H1 (cell line): ENCODE results near the gene MAD2L1. TPM values are rescaled to one million over a fixed set of nuclear protein-coding genes. Genes with fewer than 3 reads are reported as not detected.

Experiments
- CTCF ChIA-PET: fragments of 300-600 bp; sonication (Branson Sonifier 250); formaldehyde crosslinking; loops from one replicate; lab custom pipeline; 2021; ENCODE audit not compliant: partially characterized antibody; lab: Charles Lee
- POLR2A ChIA-PET: fragments of 300-600 bp; sonication (Branson Sonifier 250); formaldehyde crosslinking; loops from one replicate; lab custom pipeline; 2021; ENCODE audit warnings: inconsistent platforms; ENCODE audit not compliant: partially characterized antibody; lab: Charles Lee
- DNase-seq, 2 experiments: peaks; one replicate each; pipeline versions ENCODE4 v3.0.0 to v3.0.0-alpha.2; 2010 to 2022; ENCODE audit warnings: low spot score in 2 of 2, low read depth in 1 of 2, mixed read lengths in 1 of 2
- FAIRE-seq: peaks from 2 replicates; lab custom pipeline; 2011; peaks lifted over from hg19 to GRCh38; lab: Jason Lieb, UNC
- H2AFZ ChIP-seq: 2 replicates; pipeline ENCODE4 v1.8.1; 2012; ENCODE audit warnings: low read length, inconsistent platforms
- H2AK5ac ChIP-seq: 2 replicates; pipeline ENCODE4 v1.6.1; 2013; ENCODE audit warnings: low read depth, low read length
- H2BK120ac ChIP-seq: replicated peaks from 2 replicates; pipeline ENCODE3; 2013; ENCODE audit warnings: low read depth, low read length, inconsistent platforms
- H2BK12ac ChIP-seq: 2 replicates; pipeline ENCODE4 v1.6.1; 2013; ENCODE audit warnings: low read depth, low read length
- H2BK15ac ChIP-seq: 2 replicates; pipeline ENCODE4 v1.6.1; 2013; ENCODE audit warnings: low read length
- H2BK20ac ChIP-seq: 2 replicates; pipeline ENCODE4 v1.6.1; 2013; ENCODE audit warnings: low read length
- H2BK5ac ChIP-seq: 2 replicates; pipeline ENCODE4 v1.6.1; 2013; ENCODE audit warnings: low read depth, low read length
- H3K14ac ChIP-seq: 2 replicates; pipeline ENCODE4 v1.6.1; 2013; ENCODE audit warnings: inconsistent platforms; ENCODE audit not compliant: insufficient read length
- H3K18ac ChIP-seq: 2 replicates; pipeline ENCODE4 v1.6.1; 2013; ENCODE audit warnings: low read length; ENCODE audit errors: extremely low read depth
- H3K23ac ChIP-seq: 2 replicates; pipeline ENCODE4 v1.6.1; 2013; ENCODE audit warnings: inconsistent platforms; ENCODE audit not compliant: insufficient read length
- H3K23me2 ChIP-seq: 2 replicates; pipeline ENCODE4 v1.6.1; 2013; ENCODE audit warnings: low read depth, low read length
- H3K27ac ChIP-seq: 2 replicates; pipeline ENCODE4 v1.6.1; 2011; ENCODE audit warnings: low read depth, low read length, inconsistent platforms
- H3K27me3 ChIP-seq, 4 experiments: replicated peaks in 1 of 4; 1 replicate in 1 of 4; 2 replicates in 3 of 4; pipeline versions ENCODE4 v1.6.1 to v1.8.1; 2011 to 2013; ENCODE audit warnings: low read length in 3 of 4, mild to moderate bottlenecking in 3 of 4, inconsistent platforms in 2 of 4, mixed read lengths in 2 of 4, moderate library complexity in 1 of 4; ENCODE audit not compliant: control insufficient read depth in 3 of 4, insufficient read depth in 3 of 4; ENCODE audit errors: extremely low read depth in 1 of 4
- H3K36me3 ChIP-seq, 4 experiments: 2 replicates each; pipeline versions ENCODE4 v1.6.1 to v1.8.1; 2011 to 2013; ENCODE audit warnings: mild to moderate bottlenecking in 4 of 4, low read length in 3 of 4, moderate library complexity in 2 of 4, control low read depth in 1 of 4, inconsistent platforms in 1 of 4; ENCODE audit not compliant: insufficient read depth in 4 of 4, control insufficient read depth in 2 of 4
- H3K4ac ChIP-seq: replicated peaks from 2 replicates; pipeline ENCODE3; 2013; ENCODE audit warnings: low read length, low read depth, mixed read lengths, inconsistent platforms; ENCODE audit not compliant: insufficient read length
- H3K4me1 ChIP-seq, 4 experiments: replicated peaks in 1 of 4; 1 replicate in 1 of 4; 2 replicates in 3 of 4; pipeline versions ENCODE4 v1.6.1 to v1.8.1; 2011 to 2013; ENCODE audit warnings: low read length in 3 of 4, inconsistent platforms in 2 of 4, mixed read lengths in 1 of 4; ENCODE audit not compliant: insufficient read depth in 4 of 4, control insufficient read depth in 3 of 4
- H3K4me2 ChIP-seq, 2 experiments: 2 replicates each; pipeline versions ENCODE4 v1.6.1 to v1.8.1; 2011 to 2013; ENCODE audit warnings: low read depth in 2 of 2, low read length in 2 of 2, control low read depth in 1 of 2, inconsistent platforms in 1 of 2, mild to moderate bottlenecking in 1 of 2; ENCODE audit not compliant: insufficient read depth in 1 of 2
- H3K4me3 ChIP-seq, 4 experiments: fragments of 200-600, 300-600 bp in 1 of 4; sonication (generic), shearing (Covaris generic), sonication (Bioruptor Twin) in 1 of 4; 2 replicates each; pipeline versions ENCODE4 v1.5.1 to v1.8.1; 2011 to 2016; ENCODE audit warnings: low read length in 4 of 4, low read depth in 3 of 4, control low read depth in 2 of 4, inconsistent platforms in 2 of 4, mild to moderate bottlenecking in 2 of 4, mixed read lengths in 1 of 4, moderate library complexity in 1 of 4; ENCODE audit not compliant: insufficient read depth in 2 of 4; ENCODE audit errors: extremely low read depth in 1 of 4
- H3K56ac ChIP-seq: replicated peaks from 2 replicates; pipeline ENCODE3; 2013; ENCODE audit warnings: low read depth, mild to moderate bottlenecking, mixed read lengths, low read length, inconsistent platforms; ENCODE audit not compliant: insufficient read length
- H3K79me1 ChIP-seq: 2 replicates; pipeline ENCODE4 v1.6.1; 2013; ENCODE audit warnings: low read depth, low read length, control low read depth
- H3K79me2 ChIP-seq, 2 experiments: 2 replicates each; pipeline versions ENCODE4 v1.6.1 to v1.8.1; 2012 to 2013; ENCODE audit warnings: low read length in 2 of 2, mild to moderate bottlenecking in 2 of 2, inconsistent platforms in 1 of 2; ENCODE audit not compliant: insufficient read depth in 2 of 2, control insufficient read depth in 1 of 2
- H3K9ac ChIP-seq, 4 experiments: replicated peaks in 1 of 4; 1 replicate in 1 of 4; 2 replicates in 3 of 4; pipeline versions ENCODE4 v1.6.1 to v1.8.1; 2011 to 2013; ENCODE audit warnings: low read depth in 3 of 4, low read length in 3 of 4, control low read depth in 2 of 4, mild to moderate bottlenecking in 2 of 4, moderate library complexity in 2 of 4, inconsistent platforms in 1 of 4; ENCODE audit errors: extremely low read depth in 1 of 4
- H3K9me3 ChIP-seq, 2 experiments: 2 replicates each; pipeline versions ENCODE4 v1.6.1 to v1.8.1; 2012 to 2013; ENCODE audit warnings: mild to moderate bottlenecking in 2 of 2, moderate library complexity in 2 of 2, control low read depth in 1 of 2, inconsistent platforms in 1 of 2, low read depth in 1 of 2, low read length in 1 of 2, mixed read lengths in 1 of 2; ENCODE audit not compliant: insufficient read depth in 2 of 2
- H4K20me1 ChIP-seq, 2 experiments: replicated peaks in 1 of 2; 2 replicates each; pipeline versions ENCODE3 to v1.8.1; 2011 to 2013; ENCODE audit warnings: inconsistent platforms in 2 of 2, low read length in 2 of 2, mild to moderate bottlenecking in 1 of 2; ENCODE audit not compliant: insufficient read depth in 2 of 2, control insufficient read depth in 1 of 2
- H4K5ac ChIP-seq: 2 replicates; pipeline ENCODE4 v1.6.1; 2013; ENCODE audit warnings: low read length, low read depth, mixed read lengths, inconsistent platforms; ENCODE audit not compliant: insufficient read length
- H4K8ac ChIP-seq: 2 replicates; pipeline ENCODE4 v1.8.0; 2013; ENCODE audit warnings: mild to moderate bottlenecking, moderate library complexity, low read length, inconsistent platforms; ENCODE audit not compliant: insufficient read depth; ENCODE audit errors: extremely low read depth
- H4K91ac ChIP-seq: replicated peaks from 2 replicates; pipeline ENCODE3; 2013; ENCODE audit warnings: low read length, mixed read lengths, inconsistent platforms; ENCODE audit not compliant: insufficient read length
- BRCA1 ChIP-seq: IDR thresholded peaks from 2 replicates; pipeline ENCODE4 v1.6.1; 2012; ENCODE audit warnings: low read depth, low read length, improper control_type of control experiment
- GABPA ChIP-seq: IDR thresholded peaks from 2 replicates; pipeline ENCODE4 v1.6.1; 2011; ENCODE audit warnings: mild to moderate bottlenecking, low read length, moderate library complexity, borderline replicate concordance; ENCODE audit not compliant: insufficient read depth
- GTF2F1 ChIP-seq: IDR thresholded peaks from 2 replicates; pipeline ENCODE4 v1.6.1; 2012; ENCODE audit warnings: low read depth, low read length, improper control_type of control experiment, borderline replicate concordance
- SP1 ChIP-seq: IDR thresholded peaks from 2 replicates; pipeline ENCODE4 v1.6.1; 2011; ENCODE audit warnings: low read depth, low read length
- WGBS, 2 experiments: shearing (Covaris generic) in 1 of 2; methylation state at CpG; one replicate each; pipeline versions ENCODE4 v1.1.6 to v1.1.7; 2013 to 2015; ENCODE audit warnings: low lambda C conversion rate in 2 of 2, mixed read lengths in 2 of 2, inconsistent platforms in 1 of 2, low coverage in 1 of 2, missing lambda C conversion rate in 1 of 2; ENCODE audit not compliant: insufficient replicate concordance in 2 of 2, insufficient coverage in 1 of 2, insufficient read length in 1 of 2; ENCODE audit errors: extremely low coverage in 1 of 2, missing lambda C conversion rate in 1 of 2; 5-methylcytosine and 5-hydroxymethylcytosine counted together
- polyA plus RNA-seq, 7 experiments: library from polyadenylated mRNA; depleted of rRNA in 3 of 7; stranded (reverse) in 5 of 7; unstranded in 2 of 7; fragments of >200 nt in 5 of 7; fragments of 200-250 nt in 2 of 7; gene quantifications; 1 replicate in 5 of 7; 2 replicates in 1 of 7; 4 replicates in 1 of 7; pipeline versions ENCODE4 v1.2.1 to v1.2.3, GENCODE V29; 2011 to 2013; ENCODE audit warnings: missing spikeins in 2 of 7, mixed read lengths in 2 of 7
- total RNA-seq: library from RNA; stranded (reverse); fragmentation: NEBNext Ultra II Directional; extraction: Animal tissue kit (Norgen Biotek cat#: 25700); gene quantifications from 2 replicates; pipeline ENCODE4 v1.2.1, GENCODE V29; 2021

The MAD2L1 gene
- total and polyA plus RNA-seq, 2 of the 8 experiments (the other 6 are each of a cell fraction or from before 2014, with no cell fraction given) = 51.1 to 88.1 TPM

DNA sequence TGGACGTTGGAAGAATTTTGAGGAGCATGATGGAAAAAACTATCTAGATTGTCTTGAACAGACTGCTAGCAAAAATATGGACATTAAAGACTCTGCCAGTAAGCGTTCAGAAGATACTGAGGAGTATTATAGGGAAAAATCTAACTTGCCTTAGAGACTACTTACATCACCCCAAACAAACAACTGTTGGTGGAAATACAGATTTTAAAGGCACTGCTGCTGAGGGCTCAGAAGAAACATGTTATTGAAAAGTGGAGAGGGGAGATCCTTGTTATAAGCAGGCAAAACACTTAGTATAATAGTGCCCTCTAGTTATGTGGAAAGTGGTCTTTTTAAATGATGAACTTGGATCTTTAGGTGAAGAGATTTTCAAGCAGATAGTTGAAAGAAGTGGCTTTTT lies 29.2 kb downstream of the MAD2L1 start:
- Histone ChIP-seq H3K79me2 (no peaks in the 10 kb centered on the region), H3K18ac (no peak overlapping the region), H3K23ac (no peak overlapping the region), H3K27me3 (no peaks in the 10 kb centered on the region), H4K91ac (no peak overlapping the region), H2BK120ac (no peak overlapping the region), H4K5ac (no peak overlapping the region), H3K4me3 (no peak overlapping the region), H3K4me2 (no peak overlapping the region), H3K9ac (no peak overlapping the region), H4K20me1 (no peaks in the 10 kb centered on the region), H3K9me3 (no peaks in the 10 kb centered on the region), H2BK12ac (no peak overlapping the region), H3K79me1 (no peaks in the 10 kb centered on the region), H3K14ac (no peak overlapping the region), H2BK15ac (no peak overlapping the region), H3K23me2 (no peaks in the 10 kb centered on the region), H3K4me1 (peaks cover 0 to 2% (median 0%) of the 10 kb centered on the region in 4 experiments; a peak in 1 of 7 replicates), H3K27ac (no peak overlapping the region), H2AK5ac (no peak overlapping the region), H3K36me3 (no peaks in the 10 kb centered on the region), H3K4ac (no peak overlapping the region), H2BK5ac (no peak overlapping the region), H4K8ac (no peak overlapping the region), H2AFZ (no peak overlapping the region), H2BK20ac (no peak overlapping the region), H3K56ac (no peak overlapping the region)
- POLR2A ChIA-PET = interaction anchor here (0.6 kb wide), 1 partner anchor 29 kb away, joined by 3 read pairs; no protein-coding TSS in a partner anchor
- CTCF ChIA-PET = interaction anchor here (0.9 kb wide), 1 partner anchor 11 kb away, joined by 5 read pairs; no protein-coding TSS in a partner anchor
- WGBS, 2 experiments = 91% methylated on average over 2 of the region's 2 CpGs; no CpG with 5 or more reads in 1 of the 2 experiments
- DNase-seq (no peak), FAIRE-seq (no peak)
- TF ChIP-seq BRCA1 (no peak), SP1 (no peak), GABPA (no peak), GTF2F1 (no peak)
